ENCODE data around the gene NSG1. TPM values are rescaled to one million over a fixed set of nuclear protein-coding genes. Genes with fewer than 3 reads are reported as not detected.

NSG1 gene, protein sequence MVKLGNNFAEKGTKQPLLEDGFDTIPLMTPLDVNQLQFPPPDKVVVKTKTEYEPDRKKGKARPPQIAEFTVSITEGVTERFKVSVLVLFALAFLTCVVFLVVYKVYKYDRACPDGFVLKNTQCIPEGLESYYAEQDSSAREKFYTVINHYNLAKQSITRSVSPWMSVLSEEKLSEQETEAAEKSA
- polyA plus RNA-seq (2012; ENCODE audit: insufficient read length, low read depth) = not detected

DNA sequence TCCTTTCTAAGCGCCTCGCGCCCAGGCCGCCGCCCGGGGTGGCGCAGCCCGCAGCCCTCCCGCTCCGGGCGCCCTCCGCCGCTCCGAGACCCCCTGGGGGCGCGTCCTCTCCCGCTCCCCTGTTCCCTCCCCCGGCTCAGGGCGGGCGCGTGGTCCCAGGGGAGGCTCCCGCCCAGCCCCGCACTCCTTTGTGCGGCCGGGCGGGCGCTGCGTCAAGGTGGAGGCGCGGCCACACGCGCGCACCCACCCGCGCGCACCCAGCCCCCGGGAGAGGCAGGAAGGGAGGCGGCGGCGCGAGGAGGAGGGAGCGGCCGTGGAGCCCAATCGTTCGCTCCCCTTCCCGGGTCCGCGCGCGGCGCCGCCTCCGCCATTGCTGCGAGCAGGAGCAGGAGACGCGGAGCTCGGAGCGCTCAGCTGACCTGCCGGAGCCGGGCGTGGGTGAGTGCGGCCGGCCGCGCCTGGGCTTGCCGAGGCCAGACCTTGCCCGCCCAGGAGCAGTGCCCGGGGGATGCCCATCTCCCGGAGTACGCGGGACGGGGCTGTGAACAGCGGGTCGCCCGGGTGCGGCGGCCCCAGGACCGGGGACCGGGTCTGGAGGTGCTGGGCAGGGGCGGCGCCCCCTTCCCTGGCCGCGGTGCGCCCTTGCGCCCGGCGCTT lies at the start of gene NSG1:
NSG1 (plus strand) TSS at position 367 of the 657 bp plus-strand sequence. CDS start 528 bp downstream, outside the sequence.
- TF ChIP-seq POLR2AphosphoS5 (IDR thresholded peaks at IDR 0.05; ENCODE audit: low read depth, low read length) (no peak), FOXP2 (optimal IDR thresholded peaks at IDR 0.05; ENCODE audit: borderline replicate concordance, extremely low read depth, extremely low read length, insufficient read depth) (no peak), SIN3A (IDR thresholded peaks at IDR 0.05; ENCODE audit: borderline replicate concordance, insufficient read depth, low read length) (no peak), TAF1 (IDR thresholded peaks at IDR 0.05; ENCODE audit: borderline replicate concordance, insufficient read depth, low read length) (no peak)
- TF ChIP-seq, protein P1, sequence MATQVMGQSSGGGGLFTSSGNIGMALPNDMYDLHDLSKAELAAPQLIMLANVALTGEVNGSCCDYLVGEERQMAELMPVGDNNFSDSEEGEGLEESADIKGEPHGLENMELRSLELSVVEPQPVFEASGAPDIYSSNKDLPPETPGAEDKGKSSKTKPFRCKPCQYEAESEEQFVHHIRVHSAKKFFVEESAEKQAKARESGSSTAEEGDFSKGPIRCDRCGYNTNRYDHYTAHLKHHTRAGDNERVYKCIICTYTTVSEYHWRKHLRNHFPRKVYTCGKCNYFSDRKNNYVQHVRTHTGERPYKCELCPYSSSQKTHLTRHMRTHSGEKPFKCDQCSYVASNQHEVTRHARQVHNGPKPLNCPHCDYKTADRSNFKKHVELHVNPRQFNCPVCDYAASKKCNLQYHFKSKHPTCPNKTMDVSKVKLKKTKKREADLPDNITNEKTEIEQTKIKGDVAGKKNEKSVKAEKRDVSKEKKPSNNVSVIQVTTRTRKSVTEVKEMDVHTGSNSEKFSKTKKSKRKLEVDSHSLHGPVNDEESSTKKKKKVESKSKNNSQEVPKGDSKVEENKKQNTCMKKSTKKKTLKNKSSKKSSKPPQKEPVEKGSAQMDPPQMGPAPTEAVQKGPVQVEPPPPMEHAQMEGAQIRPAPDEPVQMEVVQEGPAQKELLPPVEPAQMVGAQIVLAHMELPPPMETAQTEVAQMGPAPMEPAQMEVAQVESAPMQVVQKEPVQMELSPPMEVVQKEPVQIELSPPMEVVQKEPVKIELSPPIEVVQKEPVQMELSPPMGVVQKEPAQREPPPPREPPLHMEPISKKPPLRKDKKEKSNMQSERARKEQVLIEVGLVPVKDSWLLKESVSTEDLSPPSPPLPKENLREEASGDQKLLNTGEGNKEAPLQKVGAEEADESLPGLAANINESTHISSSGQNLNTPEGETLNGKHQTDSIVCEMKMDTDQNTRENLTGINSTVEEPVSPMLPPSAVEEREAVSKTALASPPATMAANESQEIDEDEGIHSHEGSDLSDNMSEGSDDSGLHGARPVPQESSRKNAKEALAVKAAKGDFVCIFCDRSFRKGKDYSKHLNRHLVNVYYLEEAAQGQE (IDR thresholded peaks at IDR 0.05; ENCODE audit: insufficient read depth in 1 of 2, low read depth in 2 of 2, low read length in 2 of 2) = no peak

DNA sequence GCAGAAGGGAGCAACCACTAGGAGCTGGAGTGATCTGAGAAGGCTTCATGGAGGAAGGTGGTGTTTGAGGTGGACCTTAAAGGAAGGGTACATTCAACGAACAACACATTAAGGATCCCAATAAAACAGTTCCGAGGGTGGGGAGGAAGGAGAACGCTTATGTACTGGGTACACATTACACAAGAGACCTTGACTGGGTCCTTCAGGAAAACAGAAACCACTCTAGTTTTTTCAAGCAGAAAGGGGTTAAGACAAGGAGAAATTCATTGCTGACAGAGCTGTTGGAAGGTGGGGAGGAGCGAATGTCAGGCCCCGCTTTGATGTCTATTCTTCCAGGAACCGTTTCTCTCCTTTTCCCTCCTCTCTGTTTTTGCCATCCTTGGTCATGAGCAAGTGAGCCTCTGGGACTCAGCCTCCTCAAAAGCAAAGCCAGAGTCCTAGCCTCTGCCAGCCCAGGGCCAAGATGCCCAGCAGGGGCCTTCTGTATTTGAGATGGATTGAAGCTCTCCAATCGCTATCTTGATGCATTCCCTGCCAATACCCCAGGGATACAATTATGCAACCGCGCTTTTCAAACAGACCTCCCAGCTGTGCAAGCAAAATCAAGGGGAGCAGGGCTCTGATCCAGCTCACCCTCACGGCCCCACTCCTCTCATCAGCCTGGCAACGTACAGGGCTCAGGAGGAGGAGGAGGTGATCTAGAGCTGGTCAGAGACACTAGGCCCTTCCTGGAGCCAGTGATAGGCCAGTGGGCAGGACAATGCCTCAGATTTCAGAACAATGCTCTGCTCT lies 48.5 kb upstream of the NSG1 start:
- TF ChIP-seq TAF1 (IDR thresholded peaks at IDR 0.05; ENCODE audit: borderline replicate concordance, insufficient read depth, low read length) (no peak), POLR2AphosphoS5 (IDR thresholded peaks at IDR 0.05; ENCODE audit: low read depth, low read length) (no peak), FOXP2 (optimal IDR thresholded peaks at IDR 0.05; ENCODE audit: borderline replicate concordance, extremely low read depth, extremely low read length, insufficient read depth) (no peak), SIN3A (IDR thresholded peaks at IDR 0.05; ENCODE audit: borderline replicate concordance, insufficient read depth, low read length) (no peak)
- TF ChIP-seq, protein P1 (IDR thresholded peaks at IDR 0.05; ENCODE audit: insufficient read depth in 1 of 2, low read depth in 2 of 2, low read length in 2 of 2) = no peak

DNA sequence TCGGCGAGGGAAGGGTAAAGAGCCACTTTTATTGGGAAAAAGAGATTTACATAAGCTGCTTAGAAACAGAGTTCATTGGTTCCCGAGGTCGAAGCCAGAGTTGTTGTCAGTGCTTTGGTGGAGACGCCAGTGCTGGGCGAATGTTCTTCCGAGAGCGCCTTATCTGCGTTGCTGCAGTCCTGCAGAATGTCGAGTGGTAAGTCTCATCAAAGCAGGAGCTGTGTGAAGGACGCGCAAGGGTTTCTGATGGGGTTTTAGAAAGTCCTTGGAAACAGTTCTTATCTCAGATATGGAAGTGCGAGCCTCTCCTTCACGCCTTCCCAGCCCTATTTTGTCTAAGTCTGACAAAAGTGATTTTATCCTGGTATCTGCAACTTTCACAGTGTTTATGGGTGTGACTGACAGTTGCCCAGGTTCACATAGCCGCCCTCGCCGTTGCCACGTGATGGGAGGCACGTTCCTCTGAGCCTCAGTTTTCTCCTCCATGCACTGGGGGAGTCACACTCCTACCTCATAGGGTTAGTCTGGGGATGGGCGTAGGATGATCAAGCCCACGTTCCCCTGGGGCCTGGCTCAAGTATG lies 47.3 kb upstream of the NSG1 start:
- TF ChIP-seq TAF1 (IDR thresholded peaks at IDR 0.05; ENCODE audit: borderline replicate concordance, insufficient read depth, low read length) = no peak
- TF ChIP-seq SIN3A (IDR thresholded peaks at IDR 0.05; ENCODE audit: borderline replicate concordance, insufficient read depth, low read length) = no peak

DNA sequence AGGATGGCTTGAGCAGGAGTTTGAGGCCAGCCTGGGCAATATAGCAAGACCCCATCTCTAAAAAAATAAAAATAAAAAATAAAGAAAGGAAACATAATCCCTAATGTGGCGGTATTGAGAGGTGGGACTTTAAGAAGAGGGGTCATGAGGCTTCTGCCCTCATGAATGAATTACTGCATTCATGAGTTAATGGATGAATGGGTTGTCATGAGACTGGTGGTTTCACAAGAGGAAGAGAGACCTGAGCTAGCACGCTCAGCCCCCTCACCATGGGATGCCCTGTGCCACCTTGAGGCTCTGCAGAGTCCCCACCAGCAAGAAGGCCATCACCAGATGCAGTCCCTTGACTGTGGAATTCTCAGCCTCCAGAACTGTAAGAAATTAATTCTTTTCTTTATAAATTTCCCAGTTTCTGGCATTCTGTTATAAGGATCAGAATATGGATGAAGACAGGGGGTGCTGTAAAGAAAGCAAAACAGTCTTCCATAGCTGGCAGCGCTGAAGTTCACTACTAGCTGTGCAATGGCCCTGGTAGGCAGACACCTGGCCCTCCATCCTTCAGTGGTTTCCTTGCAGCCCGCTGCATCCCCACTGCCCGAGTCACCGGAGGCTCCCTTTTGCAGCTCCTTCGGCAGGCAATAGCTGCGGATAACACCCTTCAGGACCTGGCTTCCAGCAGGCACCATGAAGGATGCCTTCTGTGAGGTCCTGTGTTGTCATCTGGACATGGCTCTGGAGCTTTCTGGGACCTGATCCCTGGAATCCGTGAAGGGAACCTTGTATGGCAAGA lies 44.8 kb upstream of the NSG1 start:
- TF ChIP-seq TAF1 (IDR thresholded peaks at IDR 0.05; ENCODE audit: borderline replicate concordance, insufficient read depth, low read length) = no peak
- TF ChIP-seq SIN3A (IDR thresholded peaks at IDR 0.05; ENCODE audit: borderline replicate concordance, insufficient read depth, low read length) = no peak
- no peak for TF ChIP-seq FOXP2 (optimal IDR thresholded peaks at IDR 0.05; ENCODE audit: borderline replicate concordance, extremely low read depth, extremely low read length, insufficient read depth)
- TF ChIP-seq, protein P1 (IDR thresholded peaks at IDR 0.05; ENCODE audit: insufficient read depth in 1 of 2, low read depth in 2 of 2, low read length in 2 of 2) = no peak
- no peak for TF ChIP-seq POLR2AphosphoS5 (IDR thresholded peaks at IDR 0.05; ENCODE audit: low read depth, low read length)
